Endothelial cell (in vitro differentiated cells): ENCODE results near the gene LZTR1. TPM values are rescaled to one million over a fixed set of nuclear protein-coding genes. Genes with fewer than 3 reads are reported as not detected.
"Not testable (repeated sequence)": the region's sequence is repeated elsewhere in the genome, so short reads cannot be mapped to it uniquely, and the experiment has no call there.

ENCODE experiments used
- DNase-seq: peaks from one replicate; pipeline ENCODE4 v3.0.0; 2021; ENCODE audit warnings: low spot score
- H3K27ac Mint-ChIP-seq: one replicate; pipeline ENCODE4 v1.8.0; 2021; ENCODE audit warnings: mixed read lengths, inconsistent platforms; ENCODE audit not compliant: unreplicated experiment
- H3K27me3 Mint-ChIP-seq: one replicate; pipeline ENCODE4 v1.8.0; 2021; ENCODE audit warnings: mild to moderate bottlenecking, moderate library complexity, mixed read lengths, inconsistent platforms; ENCODE audit not compliant: unreplicated experiment
- H3K36me3 Mint-ChIP-seq: one replicate; pipeline ENCODE4 v1.8.0; 2021; ENCODE audit warnings: mild to moderate bottlenecking, low read depth, mixed read lengths, inconsistent platforms; ENCODE audit not compliant: unreplicated experiment
- H3K4me1 Mint-ChIP-seq: one replicate; pipeline ENCODE4 v1.8.0; 2021; ENCODE audit warnings: mild to moderate bottlenecking, mixed read lengths, inconsistent platforms; ENCODE audit not compliant: unreplicated experiment
- H3K4me3 Mint-ChIP-seq: one replicate; pipeline ENCODE4 v1.8.0; 2021; ENCODE audit warnings: mild to moderate bottlenecking, mixed read lengths, inconsistent platforms; ENCODE audit not compliant: unreplicated experiment
- H3K9me3 Mint-ChIP-seq: one replicate; pipeline ENCODE4 v1.8.0; 2021; ENCODE audit warnings: mixed read lengths, inconsistent platforms; ENCODE audit not compliant: unreplicated experiment
- CTCF ChIP-seq: fragments of 200-600 bp; sonication (generic); IDR thresholded peaks from one replicate; pipeline ENCODE4 v1.5.0; 2021; ENCODE audit warnings: antibody characterized with exemption; ENCODE audit not compliant: unreplicated experiment
- total RNA-seq: library from RNA; stranded (reverse); fragmentation: NEBNext Ultra II Directional; extraction: Animal tissue kit (Norgen Biotek cat#: 25700); gene quantifications from one replicate; pipeline ENCODE4 v1.2.1, GENCODE V29; 2021; ENCODE audit not compliant: unreplicated experiment

The LZTR1 gene
- total RNA-seq, 1 donor from 2014 or later = 113 TPM

DNA sequence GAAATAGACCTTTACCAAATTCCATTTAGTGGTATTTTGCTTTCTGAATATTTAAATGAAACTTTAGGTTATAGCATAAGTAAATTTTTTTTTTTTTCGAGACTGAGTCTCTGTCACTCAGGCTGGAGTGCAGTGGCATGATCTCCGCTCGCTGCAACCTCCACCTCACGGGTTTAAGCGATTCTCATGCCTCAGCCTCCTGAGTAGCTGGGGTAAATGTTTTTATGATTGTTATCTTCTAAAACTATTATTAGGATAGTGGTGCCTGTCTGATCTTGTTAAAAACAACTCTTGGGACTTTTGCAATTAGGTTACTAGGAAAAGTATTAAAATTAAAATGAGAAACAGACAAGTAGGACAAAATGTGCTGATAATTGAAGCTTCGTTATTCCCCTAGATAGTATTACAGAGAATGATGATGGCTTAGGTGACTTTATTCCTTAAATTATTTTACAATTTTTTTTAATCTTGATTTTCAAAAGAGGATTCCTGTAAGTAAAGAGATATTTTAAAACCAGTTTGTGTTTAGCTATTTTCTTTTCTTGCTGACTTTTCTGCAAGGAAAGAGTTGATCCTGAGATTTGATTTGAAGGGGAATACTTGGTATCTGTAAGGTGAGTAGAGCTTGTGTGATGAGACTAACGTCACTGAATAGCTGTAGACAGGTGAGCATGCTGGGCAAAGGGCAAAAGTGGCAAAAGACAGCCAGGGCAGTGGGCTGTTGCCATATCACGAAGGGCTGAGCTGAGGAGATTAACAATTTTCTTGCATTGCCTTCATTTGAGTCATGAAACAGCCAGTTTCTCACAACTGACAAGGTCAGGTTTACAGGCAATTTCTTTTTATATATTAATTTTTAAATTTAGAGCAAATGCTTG is 44.1 kb upstream of the LZTR1 start:
- no peak for DNase-seq
- Mint-ChIP-seq H3K27me3 (no peaks in the 10 kb centered on the region), H3K4me1 (no peaks in the 10 kb centered on the region), H3K36me3 (peaks cover 16% of the 10 kb centered on the region), H3K9me3 (no peaks in the 10 kb centered on the region), H3K4me3 (peak overlapping the region; percentile 8), H3K27ac (no peak overlapping the region)
- no peak for TF ChIP-seq CTCF

DNA sequence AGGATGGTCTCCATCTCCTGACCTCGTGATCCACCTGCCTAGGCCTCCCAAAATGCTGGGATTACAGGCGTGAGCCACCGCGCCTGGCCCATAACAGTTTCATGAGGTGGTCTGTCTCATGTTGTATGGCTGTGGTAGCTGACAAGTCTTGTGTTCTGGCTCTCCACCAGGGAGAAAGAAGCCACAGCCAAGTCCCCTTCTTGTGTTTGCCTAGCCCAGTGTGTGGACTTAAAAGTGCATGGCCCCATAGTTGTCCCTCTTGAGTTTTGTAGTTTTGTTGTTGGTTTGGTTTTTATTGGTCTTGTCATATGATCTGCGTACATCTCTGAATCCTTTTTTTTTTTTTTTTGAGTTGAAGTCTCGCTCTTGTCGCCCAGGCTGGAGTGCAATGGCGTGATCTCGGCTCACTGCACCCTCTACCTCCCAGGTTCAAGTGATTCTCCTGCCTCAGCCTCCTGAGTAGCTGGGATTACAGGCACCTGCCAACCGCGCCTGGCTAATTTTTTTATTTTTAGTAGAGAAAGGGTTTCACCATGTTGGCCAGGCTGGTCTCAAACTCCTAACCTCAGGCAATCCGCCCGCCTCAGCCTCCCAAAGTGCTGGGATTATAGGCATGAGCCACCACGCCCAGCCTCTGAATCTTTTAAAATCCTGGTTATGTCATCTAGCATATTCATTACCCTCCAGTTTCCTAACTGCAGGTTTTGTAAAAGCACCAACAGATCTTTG is 42.5 kb upstream of the LZTR1 start:
- H3K27ac Mint-ChIP-seq, H3K4me3 Mint-ChIP-seq, H3K27me3 Mint-ChIP-seq, H3K4me1 Mint-ChIP-seq, H3K36me3 Mint-ChIP-seq, H3K9me3 Mint-ChIP-seq, DNase-seq: not testable (repeated sequence)

GRCh38 chr22:20940186-20940651 is 41.9 kb upstream of the LZTR1 start:
- no peak overlapping the region for H3K27ac Mint-ChIP-seq
- peaks cover 10% of the 10 kb centered on the region for H3K36me3 Mint-ChIP-seq
- H3K27me3 Mint-ChIP-seq = no peaks in the 10 kb centered on the region
- no peak for TF ChIP-seq CTCF
- no peak for DNase-seq
- no peaks in the 10 kb centered on the region for H3K9me3 Mint-ChIP-seq
- no peak overlapping the region for H3K4me3 Mint-ChIP-seq
- no peaks in the 10 kb centered on the region for H3K4me1 Mint-ChIP-seq

- Mint-ChIP-seq H3K9me3 (no peaks in the 10 kb centered on the region), H3K27me3 (no peaks in the 10 kb centered on the region), H3K4me3 (no peak overlapping the region), H3K4me1 (peaks cover 3% of the 10 kb centered on the region), H3K27ac (no peak overlapping the region), H3K36me3 (peaks cover 10% of the 10 kb centered on the region)
- TF ChIP-seq CTCF = no peak
- DNase-seq = no peak
These were observed 41.2 kb upstream of the LZTR1 start for GRCh38 chr22:20940904-20941385.

GRCh38 chr22:20942203-20942902 is 39.7 kb upstream of the LZTR1 start:
- not testable (repeated sequence) for H3K27ac Mint-ChIP-seq, DNase-seq

More at GRCh38 chr22:20942203-20942902, 39.7 kb upstream of the LZTR1 start:
- not testable (repeated sequence) for H3K9me3 Mint-ChIP-seq, H3K36me3 Mint-ChIP-seq, H3K4me3 Mint-ChIP-seq, H3K27me3 Mint-ChIP-seq
- peaks cover 11% of the 10 kb centered on the region for H3K4me1 Mint-ChIP-seq
